Activated gamma-delta T cell (primary cell): ENCODE data around the gene EIF4E1B.

Experiments used
- DNase-seq: peaks from one replicate; lab custom pipeline; 2025; lab: John Stamatoyannopoulos, UW

EIF4E1B gene

DNA sequence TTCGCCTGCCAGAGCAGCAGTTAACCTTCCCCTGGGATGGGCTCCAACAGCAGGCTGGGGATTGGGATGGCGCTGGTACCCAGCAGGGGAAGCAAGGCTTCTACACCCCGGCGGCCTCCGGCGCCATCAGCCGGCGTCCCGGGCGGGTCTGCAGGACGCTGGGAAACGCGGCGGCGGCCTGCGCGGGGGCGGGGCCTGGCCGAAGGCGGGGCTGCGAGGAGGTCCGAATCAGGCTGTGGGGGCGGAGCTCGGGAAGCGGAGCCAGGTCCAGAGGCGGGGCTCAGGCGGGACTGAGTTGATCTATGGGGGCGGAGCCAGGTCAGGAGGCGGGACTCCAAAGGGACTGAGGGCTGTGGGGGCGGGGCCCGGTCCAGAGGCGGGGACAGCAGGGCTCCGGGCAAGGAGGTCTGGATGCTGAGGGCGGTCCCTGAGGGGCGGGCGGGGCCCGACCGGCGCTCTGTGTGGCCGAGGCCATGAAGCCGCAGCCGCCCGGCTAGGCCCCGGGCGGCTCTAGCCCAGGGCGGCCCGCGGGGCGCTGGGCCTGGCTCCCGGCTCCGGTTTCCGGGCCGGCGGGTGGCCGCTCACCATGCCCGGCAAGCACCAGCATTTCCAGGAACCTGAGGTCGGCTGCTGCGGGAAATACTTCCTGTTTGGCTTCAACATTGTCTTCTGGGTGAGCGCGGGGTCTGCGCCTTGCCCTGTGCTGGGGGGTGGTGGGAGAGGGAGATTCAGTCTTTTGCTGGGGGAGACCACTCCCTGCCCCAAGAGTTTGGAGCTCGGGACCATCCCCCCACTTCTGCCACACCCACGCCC lies 16.8 kb downstream of the EIF4E1B start, which contains the start of gene TSPAN17:
TSPAN17 (plus strand) TSS at position 455 of the 813 bp plus-strand sequence; CDS start at position 587, 132 bp downstream.
- peak; percentile 89 for DNase-seq

DNA sequence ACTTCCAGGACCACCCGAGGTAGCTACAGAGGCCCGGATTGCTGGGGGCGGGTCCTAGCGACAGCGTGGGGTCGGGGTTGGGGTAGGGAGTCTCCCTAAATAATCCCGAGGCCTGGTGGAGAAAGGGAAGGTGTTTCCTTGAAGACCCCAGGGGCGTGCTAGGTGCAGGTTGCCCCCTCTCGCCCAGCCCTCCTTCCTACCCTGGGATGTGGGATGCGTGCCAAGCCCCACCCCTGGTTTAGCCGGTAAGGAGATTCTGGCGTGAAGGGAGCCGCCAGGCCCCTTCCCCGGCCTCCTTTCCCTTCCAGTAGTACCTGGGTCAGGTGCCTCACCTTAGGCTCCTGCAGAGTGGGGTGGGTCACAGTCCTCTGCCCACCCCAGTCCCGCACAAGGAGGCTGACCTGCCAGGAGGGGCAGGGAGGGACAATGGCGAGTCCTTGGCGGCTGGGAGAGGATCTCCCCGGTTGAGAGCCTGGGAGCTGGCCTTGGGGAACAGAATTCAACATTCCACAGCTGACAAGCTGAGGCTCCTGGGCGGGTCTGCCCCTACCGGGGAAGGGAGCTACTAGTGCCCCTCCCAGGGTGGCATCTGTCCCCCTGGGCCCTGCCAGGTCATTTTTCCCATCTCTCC lies 17.5 kb downstream of the EIF4E1B start:
- DNase-seq = no peak

- peak; percentile 21 for DNase-seq
Observed at GRCh38 chr5:176648474-176649194, 18.2 kb downstream of the EIF4E1B start.

DNA sequence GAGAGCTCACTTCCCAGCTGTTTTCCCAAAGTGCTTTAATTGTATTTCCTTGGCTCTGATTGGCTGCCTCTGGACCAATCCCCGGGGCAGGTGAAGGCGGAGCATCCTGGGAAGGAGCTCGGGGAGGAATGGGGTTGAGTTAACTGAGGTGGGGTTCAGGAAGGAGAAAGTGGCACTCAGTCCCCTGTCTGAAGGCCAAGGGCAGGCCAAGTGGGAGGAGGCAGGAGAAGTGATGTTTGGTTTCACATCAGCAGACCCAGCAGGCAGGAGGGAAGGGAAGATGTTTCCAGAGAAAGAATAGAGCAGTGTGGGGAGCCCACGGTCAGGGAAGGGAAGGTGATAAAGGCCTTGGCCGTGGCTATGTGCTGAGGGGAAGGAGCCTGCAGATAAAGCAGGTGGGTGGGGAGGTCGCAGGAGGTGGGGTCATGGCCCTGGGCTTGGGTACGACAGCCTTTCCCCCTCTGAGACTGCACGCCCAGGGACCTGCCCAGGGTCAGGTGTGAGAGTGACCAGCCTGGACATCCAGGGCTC lies 19.9 kb downstream of the EIF4E1B start:
- no peak for DNase-seq

GRCh38 chr5:176651472-176651980 lies 21.1 kb downstream of the EIF4E1B start:
- DNase-seq = no peak

DNA sequence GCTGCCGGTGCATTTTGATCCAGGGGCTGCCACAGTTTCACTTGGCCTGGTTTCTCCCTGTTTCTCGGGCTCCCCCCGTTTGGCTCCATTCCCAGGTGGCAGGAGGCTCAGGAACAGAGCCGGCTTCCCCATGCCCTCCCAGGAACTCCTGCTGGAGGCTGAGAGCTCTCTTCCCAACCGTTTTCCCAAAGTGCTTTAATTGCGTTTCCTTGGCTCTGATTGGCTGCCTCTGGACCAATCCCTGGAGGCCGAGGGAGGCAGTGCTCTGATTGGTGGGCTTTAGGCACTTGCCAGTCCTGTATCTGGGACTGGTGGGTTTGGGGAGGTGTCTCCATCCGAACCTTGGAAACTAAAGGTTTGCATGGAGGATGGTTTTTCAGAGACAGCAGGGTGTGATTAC lies 21.7 kb downstream of the EIF4E1B start:
- no peak for DNase-seq

DNA sequence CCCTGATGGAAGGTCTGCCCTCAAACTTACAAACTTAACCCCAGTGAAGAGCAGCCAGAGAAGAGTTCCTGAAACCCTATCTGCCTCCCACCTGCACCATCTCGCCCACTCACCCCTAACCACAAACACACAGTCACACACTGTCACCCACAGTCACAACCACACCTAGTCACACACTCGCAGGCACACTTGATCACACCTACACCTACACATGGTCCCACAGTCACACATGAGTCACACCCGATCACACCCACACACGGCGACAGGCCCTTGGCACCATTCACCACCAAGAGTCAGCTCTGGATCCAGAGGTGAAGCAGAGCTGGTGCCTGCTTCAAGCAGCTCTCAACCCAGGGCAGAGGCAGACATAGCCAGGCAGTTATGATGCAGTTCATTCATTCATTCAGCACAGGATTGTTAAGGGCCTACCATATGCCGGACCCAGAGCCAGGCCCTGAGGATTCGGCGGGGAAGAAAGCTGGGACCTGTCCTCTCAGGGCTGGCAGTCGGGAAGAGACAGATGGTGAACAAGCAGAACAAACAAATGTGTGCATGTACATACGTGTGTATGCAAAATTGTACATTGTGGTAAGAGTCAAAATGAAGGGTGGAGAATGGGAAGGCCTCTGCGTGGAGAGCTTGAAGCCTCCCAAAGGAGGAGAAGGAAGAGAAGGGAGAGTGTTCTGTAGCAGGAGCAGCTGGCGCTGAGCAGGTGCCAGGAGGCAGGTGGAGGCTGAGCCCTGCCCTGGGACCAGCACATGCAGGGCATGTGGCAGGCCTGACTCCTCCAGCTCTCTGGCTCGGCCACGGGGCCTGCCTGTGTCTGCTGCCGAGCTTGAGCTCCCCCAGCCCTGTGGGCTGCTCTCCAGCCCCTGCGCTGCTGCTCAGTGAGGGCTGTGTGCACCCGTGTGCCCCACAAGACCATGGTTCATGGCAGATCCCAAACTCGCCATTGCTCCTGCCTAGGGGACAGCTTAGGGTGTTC lies 23.2 kb downstream of the EIF4E1B start:
- DNase-seq = no peak

DNA sequence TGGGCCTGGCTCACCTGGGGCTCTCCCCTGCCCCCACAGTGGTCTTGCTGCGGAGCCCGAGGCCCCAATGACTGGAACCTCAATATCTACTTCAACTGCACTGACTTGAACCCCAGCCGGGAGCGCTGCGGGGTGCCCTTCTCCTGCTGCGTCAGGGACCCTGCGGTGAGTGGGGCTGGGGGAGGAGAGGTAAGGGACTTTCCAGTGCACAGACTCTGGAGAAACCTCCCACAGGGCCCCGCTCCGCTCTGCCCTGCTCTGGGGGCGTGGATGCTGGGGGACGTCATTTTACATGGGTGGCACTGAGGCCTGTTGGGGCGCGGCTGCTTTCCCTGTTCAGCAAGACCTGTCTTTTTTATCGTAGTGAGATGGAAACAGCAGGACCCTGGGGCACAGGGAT lies 24.4 kb downstream of the EIF4E1B start:
- no peak for DNase-seq

- no peak for DNase-seq
Observed at GRCh38 chr5:176656467-176656990, 26.1 kb downstream of the EIF4E1B start.

DNA sequence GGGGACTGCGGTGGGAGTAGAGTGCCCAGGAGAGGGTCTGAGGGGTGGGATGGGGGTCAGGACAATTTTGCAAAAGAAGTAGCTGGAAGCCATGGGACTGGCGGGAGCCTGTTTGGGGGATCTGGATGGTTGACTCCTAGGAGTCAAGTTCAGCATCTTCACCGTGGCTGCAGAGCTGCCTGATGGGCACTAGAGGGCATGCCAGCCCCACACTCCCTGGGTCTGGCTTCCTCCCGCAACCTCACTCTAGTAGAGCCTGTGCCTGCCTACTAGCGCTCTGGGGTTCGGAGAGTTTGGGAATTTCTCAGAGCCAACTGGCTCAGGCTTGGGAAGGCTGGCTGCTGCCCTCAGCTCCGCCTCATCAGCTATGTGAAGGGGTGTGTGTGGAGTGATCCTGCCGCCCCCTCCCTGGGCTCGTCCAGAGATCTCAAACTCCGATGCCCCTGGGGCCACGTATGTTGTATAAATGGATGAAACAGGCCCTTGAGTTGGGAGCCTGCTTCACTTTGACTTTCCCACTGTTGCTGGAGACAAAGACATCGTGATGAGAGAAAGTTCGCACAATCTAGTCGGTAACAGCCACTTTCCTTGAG lies 27.6 kb downstream of the EIF4E1B start:
- no peak for DNase-seq

DNA sequence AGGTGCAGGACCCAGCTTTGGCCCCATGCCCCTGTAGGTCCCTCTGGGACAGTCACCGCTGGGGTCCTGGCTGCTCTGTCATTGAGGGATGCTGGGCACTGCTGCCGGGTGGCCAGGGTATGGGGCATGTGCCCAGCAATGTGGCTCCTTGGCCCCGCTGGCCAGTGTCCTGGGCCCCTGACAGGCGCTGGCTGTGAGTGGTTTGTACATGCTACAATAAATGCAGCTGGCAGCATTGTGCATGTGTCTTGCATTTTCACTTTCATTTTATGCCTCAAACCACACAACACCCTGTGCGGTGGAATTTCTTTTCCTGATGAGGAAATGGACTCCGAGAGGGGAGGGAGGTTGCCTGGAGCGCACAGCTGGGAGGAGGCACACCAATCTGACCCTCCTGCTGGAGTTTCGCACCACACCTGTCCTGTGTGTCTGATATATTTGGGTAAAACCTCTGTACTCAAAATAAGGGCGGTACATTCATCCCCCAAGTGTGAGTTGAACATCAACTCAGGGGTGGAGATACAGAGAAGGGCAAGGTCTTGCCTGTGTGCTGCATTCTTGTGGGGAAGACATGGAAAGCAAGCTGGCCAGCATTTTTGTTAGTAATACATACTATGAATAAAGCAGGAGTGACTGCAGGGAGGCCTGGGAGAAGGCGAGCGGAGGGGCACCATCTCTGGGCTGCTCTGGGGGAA lies 28.5 kb downstream of the EIF4E1B start:
- no peak for DNase-seq

GRCh38 chr5:176659512-176659839 lies 29.0 kb downstream of the EIF4E1B start:
- DNase-seq = no peak

DNA sequence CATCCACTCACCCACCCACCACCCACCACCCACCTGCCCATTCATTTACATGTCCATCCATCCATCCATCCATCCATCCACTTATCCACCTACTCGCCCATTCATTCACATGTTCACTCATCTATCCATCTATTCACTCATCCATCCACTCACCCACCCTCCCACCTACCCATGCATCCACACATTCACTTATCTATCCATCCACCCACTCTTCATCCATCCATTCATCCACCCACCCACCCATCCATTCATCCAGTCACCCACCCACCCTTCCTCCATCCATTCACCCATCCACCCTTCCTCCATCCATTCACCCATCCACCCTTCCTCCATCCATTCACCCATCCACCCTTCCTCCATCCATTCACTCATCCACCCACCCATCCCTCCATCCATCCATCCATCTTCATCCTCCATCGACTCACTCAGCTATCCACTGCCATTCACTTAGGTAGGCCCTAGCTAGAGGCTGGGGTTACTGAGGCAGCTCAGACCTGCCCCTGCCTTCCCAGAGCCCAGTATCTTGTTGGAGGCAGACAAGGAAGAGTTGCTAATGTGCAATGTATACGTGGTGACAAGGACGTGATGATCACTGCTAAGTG lies 29.5 kb downstream of the EIF4E1B start:
- DNase-seq = no peak

- no peak for DNase-seq
Observed at GRCh38 chr5:176660530-176660859, 30.0 kb downstream of the EIF4E1B start.

DNA sequence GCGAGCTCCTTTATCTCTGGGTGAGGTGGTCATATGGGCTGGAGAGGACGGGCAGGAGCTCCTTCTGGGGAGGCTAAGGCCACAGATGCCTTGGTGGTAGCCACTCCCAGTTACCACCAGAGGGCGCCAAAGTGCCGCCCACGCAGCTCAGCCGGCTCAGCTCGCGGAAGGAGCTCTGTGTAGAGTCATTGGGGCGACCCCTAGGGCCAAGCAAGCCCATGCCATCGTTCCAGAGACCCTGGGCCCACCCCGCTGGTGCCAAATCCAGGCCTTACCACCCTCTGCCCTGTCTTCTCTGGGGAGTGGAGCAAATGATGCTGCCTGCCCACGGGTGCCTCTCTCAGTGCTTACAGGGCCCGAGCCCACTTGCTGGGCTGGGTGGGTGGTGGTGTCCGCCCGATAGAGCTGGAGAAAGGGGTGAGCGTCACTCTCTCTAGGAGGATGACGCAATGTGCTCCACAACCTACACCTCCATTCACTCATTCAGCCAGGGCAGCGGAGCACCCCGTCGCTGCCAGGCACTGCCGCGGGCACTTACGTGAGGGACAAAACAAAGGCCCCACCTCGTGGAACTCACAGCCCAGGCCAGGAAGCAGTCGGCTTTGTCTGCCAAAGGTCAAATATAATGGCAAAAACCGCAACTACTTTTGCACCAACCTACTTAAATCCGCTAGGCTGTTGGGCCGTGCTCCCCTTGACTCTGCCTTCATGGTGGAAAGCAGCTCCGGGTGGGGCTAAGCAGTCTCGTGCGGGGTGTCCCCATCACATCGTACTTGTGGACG lies 30.6 kb downstream of the EIF4E1B start:
- DNase-seq = peak; percentile 43

DNA sequence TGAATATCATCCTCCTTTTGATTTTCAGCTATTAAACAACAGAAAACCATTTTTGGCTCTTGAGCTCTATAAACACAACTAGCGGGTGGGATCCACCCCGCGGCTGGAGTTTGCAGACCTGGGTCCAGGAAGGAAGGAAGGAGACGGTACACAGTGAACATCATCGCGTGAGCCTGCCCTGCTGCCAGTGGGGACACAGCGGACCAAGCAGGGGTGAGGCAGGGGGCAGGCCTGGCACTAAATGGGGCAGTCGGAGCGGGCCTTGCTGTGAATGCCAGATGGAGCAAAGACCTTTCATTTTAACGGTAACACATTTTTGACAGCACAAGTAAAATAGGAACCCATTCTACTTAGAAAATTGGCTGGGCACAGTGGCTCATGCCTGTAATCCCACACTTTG lies 31.2 kb downstream of the EIF4E1B start:
- DNase-seq = no peak

- DNase-seq = no peak
Observed at GRCh38 chr5:176662371-176663333, 32.2 kb downstream of the EIF4E1B start.

DNA sequence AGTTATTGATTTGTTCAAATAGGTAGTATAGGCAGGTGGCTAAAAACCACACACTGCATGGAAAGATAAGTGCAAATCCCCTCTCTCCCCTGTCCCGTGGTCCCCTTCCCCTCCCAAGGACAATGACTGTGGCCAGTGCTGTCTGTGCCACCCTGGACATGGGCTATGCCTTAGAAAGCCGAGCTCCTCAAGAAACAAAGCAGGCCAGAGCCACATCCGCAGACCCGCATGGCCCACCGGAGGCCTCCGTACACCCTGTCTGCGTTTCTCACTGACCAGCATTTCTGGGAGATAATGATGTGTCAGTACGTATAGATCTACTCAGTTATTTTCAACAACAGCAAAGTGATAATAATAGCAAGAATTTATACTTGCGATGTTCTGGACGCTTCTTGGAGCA lies 33.1 kb downstream of the EIF4E1B start:
- no peak for DNase-seq
